Stimulated activated memory B cell treated with anti-CD40 and anti-IgM and Interleukin-4, amounts not matched to agents 10 μg/mL and 1 μg/mL and 100 μg/mL, for 72 hours (primary cell): ENCODE results near the gene MRPL4.
"Not testable (repeated sequence)": the region's sequence is repeated elsewhere in the genome, so short reads cannot be mapped to it uniquely, and the experiment has no call there.

Experiments
- ATAC-seq: fragments of 150-1000 bp; cut with Tn5 transposase; 2 replicates; pipeline ENCODE4 v1.10.0; 2021
- H3K27ac Mint-ChIP-seq: one replicate; pipeline ENCODE4 v1.8.0; 2022; ENCODE audit warnings: mild to moderate bottlenecking, mixed read lengths
- H3K27me3 Mint-ChIP-seq: one replicate; pipeline ENCODE4 v1.8.0; 2022; ENCODE audit warnings: mixed read lengths
- H3K36me3 Mint-ChIP-seq: one replicate; pipeline ENCODE4 v1.8.0; 2022; ENCODE audit warnings: mixed read lengths
- H3K4me1 Mint-ChIP-seq: one replicate; pipeline ENCODE4 v1.8.0; 2022; ENCODE audit warnings: mixed read lengths
- H3K4me3 Mint-ChIP-seq: one replicate; pipeline ENCODE4 v1.8.0; 2022; ENCODE audit warnings: mild to moderate bottlenecking, moderate library complexity, mixed read lengths
- H3K9me3 Mint-ChIP-seq: one replicate; pipeline ENCODE4 v1.8.0; 2022; ENCODE audit warnings: mixed read lengths

The MRPL4 gene

DNA sequence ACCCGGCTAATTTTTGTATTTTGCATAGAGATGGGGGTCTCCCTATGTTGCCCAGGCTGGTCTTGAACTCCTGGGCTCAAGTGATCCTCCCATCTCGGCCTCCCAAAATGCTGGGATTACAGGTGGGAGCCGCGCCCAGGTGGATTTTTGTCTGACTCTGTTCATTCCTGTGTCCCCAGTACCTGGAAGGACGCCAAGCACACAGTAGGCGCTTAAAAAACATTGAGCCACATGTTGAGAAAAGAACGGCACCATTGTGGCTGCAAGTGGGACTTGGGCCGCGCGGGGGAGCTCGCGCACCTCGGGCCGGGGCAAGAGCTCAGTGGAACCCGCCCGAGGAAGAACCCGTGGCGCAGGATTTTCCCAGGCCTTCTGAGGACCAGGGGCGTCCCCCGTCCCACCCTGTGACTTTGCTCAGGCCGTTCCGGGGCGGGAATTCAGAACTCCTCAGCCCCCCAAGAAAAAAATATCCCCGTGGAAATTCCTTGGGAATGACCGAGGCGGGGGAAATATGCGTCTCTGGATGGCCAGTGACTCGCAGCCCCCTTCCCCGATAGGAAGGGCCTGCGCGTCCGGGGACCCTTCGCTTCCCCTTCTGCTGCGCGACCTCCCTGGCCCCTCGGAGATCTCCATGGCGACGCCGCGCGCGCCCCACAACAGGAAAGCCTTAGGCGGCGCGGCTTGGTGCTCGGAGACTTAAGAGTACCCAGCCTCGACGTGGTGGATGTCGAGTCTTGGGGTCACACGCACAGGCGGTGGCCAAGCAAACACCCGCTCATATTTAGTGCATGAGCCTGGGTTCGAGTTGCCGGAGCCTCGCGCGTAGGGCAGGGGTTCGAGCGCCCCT, 17.5 kb downstream of the MRPL4 start:
- ATAC-seq = peak; percentile 77
- H3K27ac Mint-ChIP-seq = peak overlapping the region; percentile 96
- peaks cover 49% of the 10 kb centered on the region for H3K4me1 Mint-ChIP-seq
- no peaks in the 10 kb centered on the region for H3K9me3 Mint-ChIP-seq
- no peaks in the 10 kb centered on the region for H3K27me3 Mint-ChIP-seq
- peaks cover 24% of the 10 kb centered on the region for H3K36me3 Mint-ChIP-seq
- peak overlapping the region; percentile 95 for H3K4me3 Mint-ChIP-seq

DNA sequence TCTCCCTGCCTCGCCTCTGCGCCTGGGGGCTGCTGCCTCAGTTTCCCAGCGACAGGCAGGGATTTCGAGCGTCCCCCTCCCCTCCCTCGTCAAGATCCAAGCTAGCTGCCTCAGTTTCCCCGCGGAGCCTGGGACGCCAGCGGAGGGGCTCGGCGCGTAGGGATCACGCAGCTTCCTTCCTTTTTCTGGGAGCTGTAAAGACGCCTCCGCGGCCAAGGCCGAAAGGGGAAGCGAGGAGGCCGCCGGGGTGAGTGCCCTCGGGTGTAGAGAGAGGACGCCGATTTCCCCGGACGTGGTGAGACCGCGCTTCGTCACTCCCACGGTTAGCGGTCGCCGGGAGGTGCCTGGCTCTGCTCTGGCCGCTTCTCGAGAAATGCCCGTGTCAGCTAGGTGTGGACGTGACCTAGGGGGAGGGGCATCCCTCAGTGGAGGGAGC, 18.2 kb downstream of the MRPL4 start:
- Mint-ChIP-seq H3K4me1 (peaks cover 56% of the 10 kb centered on the region), H3K27me3 (no peaks in the 10 kb centered on the region), H3K36me3 (peaks cover 30% of the 10 kb centered on the region), H3K27ac (peak overlapping the region; percentile 96), H3K9me3 (no peaks in the 10 kb centered on the region), H3K4me3 (peak overlapping the region; percentile 95)
- ATAC-seq = peak; percentile 89

DNA sequence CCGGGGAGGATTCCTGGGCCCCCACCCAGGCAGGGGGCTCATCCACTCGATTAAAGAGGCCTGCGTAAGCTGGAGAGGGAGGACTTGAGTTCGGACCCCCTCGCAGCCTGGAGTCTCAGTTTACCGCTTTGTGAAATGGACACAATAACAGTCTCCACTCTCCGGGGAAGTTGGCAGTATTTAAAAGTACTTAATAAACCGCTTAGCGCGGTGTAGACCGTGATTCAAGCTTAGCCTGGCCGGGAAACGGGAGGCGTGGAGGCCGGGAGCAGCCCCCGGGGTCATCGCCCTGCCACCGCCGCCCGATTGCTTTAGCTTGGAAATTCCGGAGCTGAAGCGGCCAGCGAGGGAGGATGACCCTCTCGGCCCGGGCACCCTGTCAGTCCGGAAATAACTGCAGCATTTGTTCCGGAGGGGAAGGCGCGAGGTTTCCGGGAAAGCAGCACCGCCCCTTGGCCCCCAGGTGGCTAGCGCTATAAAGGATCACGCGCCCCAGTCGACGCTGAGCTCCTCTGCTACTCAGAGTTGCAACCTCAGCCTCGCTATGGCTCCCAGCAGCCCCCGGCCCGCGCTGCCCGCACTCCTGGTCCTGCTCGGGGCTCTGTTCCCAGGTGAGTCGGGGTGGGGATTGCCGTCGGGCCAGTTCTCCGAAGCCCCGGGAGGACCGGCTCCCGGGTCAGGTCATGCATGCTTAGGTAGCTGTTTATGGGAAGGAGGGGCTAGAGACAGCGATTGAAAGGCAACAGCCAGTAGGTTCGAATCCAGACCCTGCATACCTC, 18.8 kb downstream of the MRPL4 start, which contains the start of gene ICAM1:
TSS of gene ICAM1 (plus strand) at position 505 of the 779 bp plus-strand sequence. CDS start at position 545, 40 bp downstream.
- no peaks in the 10 kb centered on the region for H3K27me3 Mint-ChIP-seq
- peaks cover 57% of the 10 kb centered on the region for H3K4me1 Mint-ChIP-seq
- H3K9me3 Mint-ChIP-seq = no peaks in the 10 kb centered on the region
- H3K27ac Mint-ChIP-seq = peak within 1 kb of the TSS; percentile 96
- H3K36me3 Mint-ChIP-seq = peaks cover 31% of the 10 kb centered on the region
- ATAC-seq = peak; percentile 80
- H3K4me3 Mint-ChIP-seq = peak within 1 kb of the TSS; percentile 95

DNA sequence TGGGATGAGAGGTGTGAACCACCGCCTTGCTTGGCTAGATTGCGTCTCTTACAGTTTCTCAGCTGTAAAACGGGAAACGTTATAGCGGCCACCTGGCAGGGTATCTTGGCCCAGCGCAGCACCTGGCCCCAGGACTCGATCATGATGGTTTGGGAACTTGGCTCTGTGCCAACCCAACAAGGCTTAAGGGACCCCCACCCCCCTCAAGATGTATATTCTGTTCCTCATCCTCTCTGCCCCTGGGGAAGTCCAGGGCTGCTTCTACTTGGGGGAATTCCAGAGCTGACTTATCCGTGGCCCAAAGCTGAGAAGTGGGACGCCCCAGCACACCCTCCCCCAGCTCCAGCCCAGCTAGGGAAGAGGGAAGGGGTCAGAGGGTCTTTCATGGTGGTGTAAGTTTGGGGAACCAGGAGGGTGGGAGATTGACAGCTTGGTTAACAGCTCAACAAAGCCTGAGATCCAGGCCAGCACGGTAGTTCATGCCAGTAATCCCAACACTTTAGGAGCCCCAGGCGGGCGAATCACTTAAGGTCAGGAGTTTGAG, 19.6 kb downstream of the MRPL4 start:
- H3K27ac Mint-ChIP-seq = peak overlapping the region; percentile 96
- peaks cover 31% of the 10 kb centered on the region for H3K36me3 Mint-ChIP-seq
- H3K4me3 Mint-ChIP-seq = peak overlapping the region; percentile 95
- no peaks in the 10 kb centered on the region for H3K27me3 Mint-ChIP-seq
- peak; percentile 52 for ATAC-seq
- H3K4me1 Mint-ChIP-seq = peaks cover 59% of the 10 kb centered on the region
- H3K9me3 Mint-ChIP-seq = no peaks in the 10 kb centered on the region

GRCh38 chr19:10274589-10274988, 22.6 kb downstream of the MRPL4 start:
- Mint-ChIP-seq H3K27ac (peak overlapping the region; percentile 40), H3K4me1 (peaks cover 82% of the 10 kb centered on the region), H3K27me3 (no peaks in the 10 kb centered on the region), H3K36me3 (peaks cover 54% of the 10 kb centered on the region), H3K9me3 (no peaks in the 10 kb centered on the region), H3K4me3 (peak overlapping the region; percentile 68)
- ATAC-seq = no peak

DNA sequence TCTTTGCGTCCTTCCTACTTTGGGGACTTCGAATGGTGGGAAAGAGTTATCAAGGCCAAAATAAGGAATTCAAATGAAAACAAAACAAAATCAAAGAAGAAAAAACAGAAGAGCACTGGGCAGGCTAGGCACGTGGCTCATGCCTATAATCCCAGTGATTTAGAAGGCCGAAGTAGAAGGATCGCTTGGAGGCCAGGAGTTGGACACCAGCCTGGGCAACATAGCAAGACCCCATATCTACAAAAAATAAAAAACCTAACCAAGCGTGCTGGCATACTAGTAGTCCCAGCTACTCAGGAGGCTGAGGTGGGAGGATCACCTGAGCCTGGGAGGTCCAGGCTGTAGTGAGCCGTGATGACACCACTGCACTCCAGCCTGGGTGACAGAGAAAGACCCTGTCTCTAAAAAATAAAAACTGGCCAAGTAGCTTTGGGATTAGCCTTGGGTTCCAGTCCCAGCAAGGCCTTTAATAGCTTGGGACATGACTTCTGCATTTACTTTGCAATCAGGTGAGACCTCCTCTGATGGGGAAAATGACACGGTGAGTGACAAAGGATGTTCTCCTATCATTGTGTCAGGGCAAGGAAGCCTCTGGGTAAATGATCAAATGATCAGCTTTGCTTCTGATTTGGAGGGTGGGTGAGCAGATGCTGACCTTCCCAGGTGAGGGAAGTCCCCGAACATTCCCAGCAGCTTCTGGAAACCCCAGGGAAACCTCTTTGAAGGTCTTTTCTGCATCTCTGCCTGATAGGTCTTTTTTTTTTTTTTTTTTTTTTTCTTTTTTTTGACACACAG, 26.0 kb downstream of the MRPL4 start:
- peak overlapping the region; percentile 23 for H3K27ac Mint-ChIP-seq
- ATAC-seq = peak; percentile 50
- peaks cover 48% of the 10 kb centered on the region for H3K36me3 Mint-ChIP-seq

DNA sequence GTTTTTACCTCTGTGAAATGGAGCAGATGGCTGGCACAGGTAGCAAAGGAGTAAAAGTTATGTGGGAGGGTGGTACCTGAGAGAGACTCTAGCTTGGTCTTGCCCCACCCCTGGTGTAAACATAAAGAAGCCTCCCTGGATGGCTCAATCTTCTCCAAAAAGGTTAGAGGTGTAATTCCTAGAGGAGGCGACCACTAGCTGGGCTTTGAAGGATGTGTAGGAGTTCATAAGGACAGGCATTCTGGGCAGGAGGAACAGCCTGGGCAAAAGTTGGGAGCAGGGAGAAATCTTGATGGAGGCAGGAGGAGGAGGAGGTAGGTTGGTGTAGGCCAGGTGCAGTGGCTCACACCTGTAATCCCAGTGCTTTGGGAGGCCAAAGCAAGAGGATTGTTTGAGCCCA, 26.9 kb downstream of the MRPL4 start:
- no peak for ATAC-seq
- Mint-ChIP-seq H3K27ac (peak overlapping the region; percentile 48), H3K4me3 (peak overlapping the region; percentile 56), H3K36me3 (peaks cover 52% of the 10 kb centered on the region), H3K9me3 (no peaks in the 10 kb centered on the region), H3K27me3 (no peaks in the 10 kb centered on the region), H3K4me1 (peaks cover 52% of the 10 kb centered on the region)

More for the DNA sequence above, 26.0 kb downstream of the MRPL4 start:
- H3K9me3 Mint-ChIP-seq = no peaks in the 10 kb centered on the region
- peak overlapping the region; percentile 43 for H3K4me3 Mint-ChIP-seq
- H3K4me1 Mint-ChIP-seq = peaks cover 57% of the 10 kb centered on the region
- no peaks in the 10 kb centered on the region for H3K27me3 Mint-ChIP-seq

- peak overlapping the region; percentile 15 for H3K27ac Mint-ChIP-seq
- peaks cover 52% of the 10 kb centered on the region for H3K36me3 Mint-ChIP-seq
- ATAC-seq = no peak
- peaks cover 43% of the 10 kb centered on the region for H3K4me1 Mint-ChIP-seq
- no peaks in the 10 kb centered on the region for H3K9me3 Mint-ChIP-seq
- H3K27me3 Mint-ChIP-seq = no peaks in the 10 kb centered on the region
- no peak overlapping the region for H3K4me3 Mint-ChIP-seq
Measured at GRCh38 chr19:10279737-10280442, 27.9 kb downstream of the MRPL4 start.

DNA sequence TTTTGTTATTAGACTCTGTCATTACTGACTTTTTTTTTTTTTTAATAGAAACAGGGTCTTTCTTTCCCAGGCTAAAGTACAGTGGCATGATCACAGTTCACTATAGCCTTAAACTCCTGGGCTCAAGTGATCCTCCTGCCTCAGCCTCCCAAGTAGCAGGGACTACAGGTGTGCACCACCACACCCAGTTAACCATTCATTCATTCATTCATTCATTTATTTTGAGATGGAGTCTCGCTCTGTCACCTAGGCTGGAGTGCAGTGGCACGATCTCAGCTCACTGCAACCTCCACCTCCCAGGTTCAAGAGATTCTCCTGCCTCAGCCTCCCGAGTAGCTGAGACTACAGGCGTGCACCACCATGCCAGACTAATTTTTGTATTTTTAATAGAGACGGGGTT, 30.0 kb downstream of the MRPL4 start:
- ATAC-seq, H3K4me3 Mint-ChIP-seq, H3K9me3 Mint-ChIP-seq, H3K27ac Mint-ChIP-seq, H3K27me3 Mint-ChIP-seq: not testable (repeated sequence)
- Mint-ChIP-seq H3K36me3 (peaks cover 66% of the 10 kb centered on the region), H3K4me1 (peaks cover 54% of the 10 kb centered on the region)

GRCh38 chr19:10283301-10284064, 31.5 kb downstream of the MRPL4 start:
- Mint-ChIP-seq H3K4me3 (no peak overlapping the region), H3K4me1 (peaks cover 54% of the 10 kb centered on the region), H3K9me3 (peaks cover 2% of the 10 kb centered on the region), H3K36me3 (peaks cover 55% of the 10 kb centered on the region), H3K27me3 (peaks cover 10% of the 10 kb centered on the region), H3K27ac (no peak overlapping the region)
- no peak for ATAC-seq

DNA sequence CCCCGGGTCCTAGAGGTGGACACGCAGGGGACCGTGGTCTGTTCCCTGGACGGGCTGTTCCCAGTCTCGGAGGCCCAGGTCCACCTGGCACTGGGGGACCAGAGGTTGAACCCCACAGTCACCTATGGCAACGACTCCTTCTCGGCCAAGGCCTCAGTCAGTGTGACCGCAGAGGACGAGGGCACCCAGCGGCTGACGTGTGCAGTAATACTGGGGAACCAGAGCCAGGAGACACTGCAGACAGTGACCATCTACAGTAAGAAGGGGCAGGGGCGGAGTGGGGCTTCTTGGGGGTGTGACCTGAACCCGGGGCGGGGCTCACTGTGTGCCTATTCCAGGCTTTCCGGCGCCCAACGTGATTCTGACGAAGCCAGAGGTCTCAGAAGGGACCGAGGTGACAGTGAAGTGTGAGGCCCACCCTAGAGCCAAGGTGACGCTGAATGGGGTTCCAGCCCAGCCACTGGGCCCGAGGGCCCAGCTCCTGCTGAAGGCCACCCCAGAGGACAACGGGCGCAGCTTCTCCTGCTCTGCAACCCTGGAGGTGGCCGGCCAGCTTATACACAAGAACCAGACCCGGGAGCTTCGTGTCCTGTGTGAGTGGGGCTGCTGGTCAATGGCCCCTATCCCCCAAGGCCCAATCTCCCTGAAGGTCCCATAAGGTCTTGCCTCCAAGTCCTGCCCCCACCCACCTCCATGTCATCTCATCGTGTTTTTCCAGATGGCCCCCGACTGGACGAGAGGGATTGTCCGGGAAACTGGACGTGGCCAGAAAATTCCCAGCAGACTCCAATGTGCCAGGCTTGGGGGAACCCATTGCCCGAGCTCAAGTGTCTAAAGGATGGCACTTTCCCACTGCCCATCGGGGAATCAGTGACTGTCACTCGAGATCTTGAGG, 32.3 kb downstream of the MRPL4 start:
- H3K4me1 Mint-ChIP-seq = peaks cover 54% of the 10 kb centered on the region
- ATAC-seq = no peak
- H3K27me3 Mint-ChIP-seq = peaks cover 18% of the 10 kb centered on the region
- H3K36me3 Mint-ChIP-seq = peaks cover 46% of the 10 kb centered on the region
- H3K9me3 Mint-ChIP-seq = peaks cover 2% of the 10 kb centered on the region
- H3K4me3 Mint-ChIP-seq = no peak overlapping the region
- no peak overlapping the region for H3K27ac Mint-ChIP-seq

- ATAC-seq = no peak
- H3K27ac Mint-ChIP-seq = no peak overlapping the region
- no peak overlapping the region for H3K4me3 Mint-ChIP-seq
- peaks cover 20% of the 10 kb centered on the region for H3K27me3 Mint-ChIP-seq
- H3K4me1 Mint-ChIP-seq = peaks cover 50% of the 10 kb centered on the region
- H3K36me3 Mint-ChIP-seq = peaks cover 40% of the 10 kb centered on the region
- peaks cover 2% of the 10 kb centered on the region for H3K9me3 Mint-ChIP-seq
Measured at GRCh38 chr19:10284960-10285278, 32.9 kb downstream of the MRPL4 start.

GRCh38 chr19:10285393-10285792, 33.4 kb downstream of the MRPL4 start:
- no peak overlapping the region for H3K4me3 Mint-ChIP-seq
- no peak overlapping the region for H3K27ac Mint-ChIP-seq
- peaks cover 2% of the 10 kb centered on the region for H3K9me3 Mint-ChIP-seq
- ATAC-seq = no peak
- H3K36me3 Mint-ChIP-seq = peaks cover 37% of the 10 kb centered on the region
- peaks cover 51% of the 10 kb centered on the region for H3K4me1 Mint-ChIP-seq
- H3K27me3 Mint-ChIP-seq = peaks cover 25% of the 10 kb centered on the region
